Loucy (cell line): Measurements from ENCODE around the gene GGT7.

Experiments
- H2AFZ ChIP-seq: fragments of 200-600 bp; sonication (generic); 2 replicates; pipeline ENCODE4 v1.6.0; 2016; ENCODE audit warnings: antibody characterized with exemption, mild to moderate bottlenecking, low read length, moderate library complexity
- H3F3A ChIP-seq: fragments of 200-600 bp; 2 replicates; pipeline ENCODE4 v1.6.0; 2016; ENCODE audit warnings: antibody characterized with exemption, low read depth, mild to moderate bottlenecking
- H3K27me3 ChIP-seq: fragments of 200-600 bp; sonication (generic); 2 replicates; pipeline ENCODE4 v1.6.1; 2014; ENCODE audit warnings: low read length, mild to moderate bottlenecking; ENCODE audit not compliant: insufficient read depth, poor library complexity, severe bottlenecking
- H3K36me3 ChIP-seq: fragments of 200-600 bp; sonication (generic); 2 replicates; pipeline ENCODE4 v1.6.1; 2016; ENCODE audit warnings: low read length; ENCODE audit not compliant: insufficient read depth
- H3K4me1 ChIP-seq: fragments of 200-600 bp; sonication (generic); 2 replicates; pipeline ENCODE4 v1.5.1; 2014; ENCODE audit warnings: low read length, mild to moderate bottlenecking; ENCODE audit not compliant: insufficient read depth, poor library complexity, severe bottlenecking
- H3K4me2 ChIP-seq: fragments of 200-600 bp; sonication (generic); 2 replicates; pipeline ENCODE4 v1.6.0; 2014; ENCODE audit warnings: antibody characterized with exemption, low read length, low read depth, mild to moderate bottlenecking; ENCODE audit not compliant: poor library complexity, severe bottlenecking
- H3K4me3 ChIP-seq: fragments of 200-600 bp; sonication (generic); 2 replicates; pipeline ENCODE4 v1.5.1; 2014; ENCODE audit warnings: low read length, mild to moderate bottlenecking, mixed read lengths; ENCODE audit not compliant: poor library complexity, severe bottlenecking
- H3K79me2 ChIP-seq: fragments of 200-600 bp; sonication (generic); 2 replicates; pipeline ENCODE4 v1.6.1; 2014; ENCODE audit warnings: low read length; ENCODE audit not compliant: insufficient read depth
- H3K9ac ChIP-seq: fragments of 200-600 bp; sonication (generic); 2 replicates; pipeline ENCODE4 v1.6.0; 2014; ENCODE audit warnings: mild to moderate bottlenecking, low read depth, low read length, moderate library complexity; ENCODE audit not compliant: poor library complexity, severe bottlenecking
- H3K9me2 ChIP-seq: fragments of 200-600 bp; sonication (generic); replicated peaks from 2 replicates; pipeline ENCODE4 v1.6.1; 2016; ENCODE audit warnings: low read depth, low read length, mixed read lengths
- H3K9me3 ChIP-seq: fragments of 200-600 bp; sonication (generic); 2 replicates; pipeline ENCODE4 v1.6.1; 2014; ENCODE audit warnings: mild to moderate bottlenecking, antibody characterized with exemption, low read length, low read depth; ENCODE audit not compliant: insufficient read depth
- H4K20me1 ChIP-seq: fragments of 200-600 bp; sonication (generic); 2 replicates; pipeline ENCODE4 v1.6.0; 2014; ENCODE audit warnings: antibody characterized with exemption, low read length, mild to moderate bottlenecking; ENCODE audit not compliant: insufficient read depth, poor library complexity, severe bottlenecking
- CTCF ChIP-seq: fragments of 200-600 bp; sonication (generic); conservative IDR thresholded peaks from 2 replicates; pipeline ENCODE4 v1.5.1; 2014; ENCODE audit warnings: mild to moderate bottlenecking, antibody characterized with exemption, low read length
- EZH2phosphoT487 ChIP-seq: fragments of 200-600 bp; IDR thresholded peaks from 2 replicates; pipeline ENCODE4 v1.6.1; 2018; ENCODE audit warnings: antibody characterized with exemption, mild to moderate bottlenecking, moderate library complexity, borderline replicate concordance

The GGT7 gene

GRCh38 chr20:34873583-34874093 lies 982 bp upstream of the GGT7 start:
- H4K20me1 ChIP-seq = no peaks in the 10 kb centered on the region
- peak overlapping the region; percentile 78 for H2AFZ ChIP-seq
- peak overlapping the region; percentile 73 for H3K4me3 ChIP-seq
- peaks cover 13% of the 10 kb centered on the region; the same call in 1 of the 2 replicates for H3K79me2 ChIP-seq
- no peaks in the 10 kb centered on the region for H3K36me3 ChIP-seq
- peaks cover 39% of the 10 kb centered on the region for H3K4me1 ChIP-seq
- H3K27me3 ChIP-seq = no peaks in the 10 kb centered on the region
- peak overlapping the region; percentile 90 for H3K4me2 ChIP-seq
- TF ChIP-seq EZH2phosphoT487 = no peak
- no peak for TF ChIP-seq CTCF
- H3K9me2 ChIP-seq = no peaks in the 10 kb centered on the region
- no peaks in the 10 kb centered on the region for H3F3A ChIP-seq
- H3K9ac ChIP-seq = peak overlapping the region; percentile 71
- no peaks in the 10 kb centered on the region for H3K9me3 ChIP-seq

GRCh38 chr20:34871966-34872621 lies 562 bp downstream of the GGT7 start:
- H3K9ac ChIP-seq = peak overlapping the region; percentile 71
- H3K79me2 ChIP-seq = peaks cover 13% of the 10 kb centered on the region; the same call in 1 of the 2 replicates

GRCh38 chr20:34871320-34871926 lies 1.2 kb downstream of the GGT7 start:
- Histone ChIP-seq H3K9me3 (no peaks in the 10 kb centered on the region), H3K4me2 (peak overlapping the region; percentile 90), H3F3A (no peaks in the 10 kb centered on the region), H3K4me3 (peak overlapping the region; percentile 73), H2AFZ (no peak overlapping the region), H3K79me2 (peaks cover 13% of the 10 kb centered on the region; the same call in 1 of the 2 replicates), H4K20me1 (no peaks in the 10 kb centered on the region), H3K36me3 (no peaks in the 10 kb centered on the region), H3K9ac (peak overlapping the region; percentile 71), H3K27me3 (no peaks in the 10 kb centered on the region), H3K9me2 (no peaks in the 10 kb centered on the region), H3K4me1 (peaks cover 31% of the 10 kb centered on the region)
- TF ChIP-seq CTCF = no peak
- no peak for TF ChIP-seq EZH2phosphoT487

More at GRCh38 chr20:34871966-34872621, 562 bp downstream of the GGT7 start:
- H4K20me1 ChIP-seq = no peaks in the 10 kb centered on the region
- no peaks in the 10 kb centered on the region for H3K9me3 ChIP-seq
- peak overlapping the region; percentile 90 for H3K4me2 ChIP-seq
- peak overlapping the region; percentile 73 for H3K4me3 ChIP-seq
- H3K9me2 ChIP-seq = no peaks in the 10 kb centered on the region
- no peaks in the 10 kb centered on the region for H3K27me3 ChIP-seq
- no peaks in the 10 kb centered on the region for H3K36me3 ChIP-seq
- H2AFZ ChIP-seq = peak overlapping the region; percentile 78
- TF ChIP-seq CTCF (no peak), EZH2phosphoT487 (no peak)
- H3F3A ChIP-seq = no peaks in the 10 kb centered on the region
- peaks cover 37% of the 10 kb centered on the region for H3K4me1 ChIP-seq
